PC-3 (cell line): ENCODE results near the gene PDYN. TPM values are rescaled to one million over a fixed set of nuclear protein-coding genes. Genes with fewer than 3 reads are reported as not detected.

Experiments
- ATAC-seq: fragments of 200-7000 bp; cut with Tn5 transposase; 2 replicates; pipeline ENCODE4 v1.9.1; 2020; ENCODE audit warnings: mild to moderate bottlenecking, moderate library complexity
- BruUV-seq: library from RNA; stranded (reverse); fragments of 400-500 nt; replicated peaks from 2 replicates; lab custom pipeline; 2021; lab: Mats Ljungman, UMichigan
- CTCF ChIA-PET: fragments of 300-600 bp; sonication (Branson Sonifier 250); formaldehyde crosslinking; loops from one replicate; lab custom pipeline; 2022; ENCODE audit warnings: antibody characterized with exemption; lab: Charles Lee
- POLR2A ChIA-PET: fragments of 300-600 bp; sonication (Branson Sonifier 250); formaldehyde crosslinking; loops from one replicate; lab custom pipeline; 2022; ENCODE audit warnings: antibody characterized with exemption; ENCODE audit not compliant: unreplicated experiment; lab: Charles Lee
- DNase-seq: peaks from one replicate; pipeline ENCODE4 v3.0.0-alpha.2; 2015
- H2AFZ ChIP-seq: fragments of 300-600 bp; sonication (generic); 2 replicates; pipeline ENCODE4 v1.6.0; 2016; ENCODE audit warnings: antibody characterized with exemption, low read length
- H3F3A ChIP-seq: fragments of 300-600 bp; sonication (generic); one replicate; pipeline ENCODE4 v1.6.0; 2017; ENCODE audit warnings: antibody characterized with exemption, low read length, control low read depth, mild to moderate bottlenecking; ENCODE audit not compliant: unreplicated experiment
- H3K27ac ChIP-seq: fragments of 300-600 bp; sonication (generic); 2 replicates; pipeline ENCODE4 v1.5.1; 2016; ENCODE audit warnings: mild to moderate bottlenecking, low read length
- H3K27me3 ChIP-seq: fragments of 300-600 bp; sonication (generic); 2 replicates; pipeline ENCODE4 v1.6.1; 2016; ENCODE audit warnings: low read length, mixed read lengths
- H3K36me3 ChIP-seq: fragments of 300-600 bp; sonication (generic); 2 replicates; pipeline ENCODE4 v1.6.1; 2016; ENCODE audit warnings: low read depth, mixed run types, low read length, mixed read lengths
- H3K4me1 ChIP-seq: fragments of 300-600 bp; sonication (generic); 2 replicates; pipeline ENCODE4 v1.5.1; 2016; ENCODE audit warnings: low read length; ENCODE audit not compliant: insufficient read depth
- H3K4me2 ChIP-seq: fragments of 300-600 bp; sonication (generic); 2 replicates; pipeline ENCODE4 v1.6.0; 2016; ENCODE audit warnings: low read length
- H3K4me3 ChIP-seq: fragments of 300-600 bp; sonication (generic); 2 replicates; pipeline ENCODE4 v1.5.1; 2016; ENCODE audit warnings: mild to moderate bottlenecking, low read length, mixed read lengths
- H3K79me2 ChIP-seq: fragments of 300-600 bp; sonication (generic); 2 replicates; pipeline ENCODE4 v1.6.1; 2017; ENCODE audit warnings: low read length, mixed read lengths
- H3K9ac ChIP-seq: fragments of 300-600 bp; sonication (generic); 2 replicates; pipeline ENCODE4 v1.6.0; 2016; ENCODE audit warnings: mild to moderate bottlenecking, low read length
- H3K9me2 ChIP-seq: fragments of 300-600 bp; sonication (generic); replicated peaks from 2 replicates; pipeline ENCODE4 v1.6.1; 2016; ENCODE audit warnings: mixed run types, low read length, mixed read lengths
- H3K9me3 ChIP-seq: fragments of 300-600 bp; sonication (generic); 2 replicates; pipeline ENCODE4 v1.6.1; 2016; ENCODE audit warnings: low read length, mixed read lengths
- H4K20me1 ChIP-seq: fragments of 300-600 bp; sonication (generic); 2 replicates; pipeline ENCODE4 v1.6.1; 2016; ENCODE audit warnings: low read length, mixed read lengths
- CTCF ChIP-seq: fragments of 300-600 bp; sonication (generic); conservative IDR thresholded peaks from 2 replicates; pipeline ENCODE4 v1.5.1; 2017; ENCODE audit warnings: antibody characterized with exemption, low read depth, mild to moderate bottlenecking, low read length
- EZH2 ChIP-seq: fragments of 300-600 bp; sonication (generic); IDR thresholded peaks from one replicate; pipeline ENCODE4 v1.6.1; 2017; ENCODE audit warnings: antibody characterized with exemption, mild to moderate bottlenecking, low read length; ENCODE audit not compliant: unreplicated experiment
- EZH2phosphoT487 ChIP-seq: fragments of 300-600 bp; sonication (generic); IDR thresholded peaks from 2 replicates; pipeline ENCODE4 v1.6.1; 2018; ENCODE audit warnings: mild to moderate bottlenecking, antibody characterized with exemption, low read length, borderline replicate concordance
- intact Hi-C: fragments of 100-400 bp; cut with micrococcal nuclease; formaldehyde crosslinking; loops from 2 replicates; pipeline ENCODE4 v1.9.0; 2023
- total RNA-seq: library from RNA; depleted of rRNA; stranded (reverse); fragments of >200 nt; gene quantifications from 2 replicates; pipeline ENCODE4 v1.2.3, GENCODE V29; 2014

PDYN gene
- total RNA-seq, 1 experiment from 2014 or later: not detected

GRCh38 chr20:1964061-1964460 lies 29.8 kb downstream of the PDYN start:
- H2AFZ ChIP-seq: no peak overlapping the region
- no peaks in the 10 kb centered on the region for H3K9me3 ChIP-seq
- H4K20me1 ChIP-seq: no peaks in the 10 kb centered on the region
- no peaks in the 10 kb centered on the region for H3F3A ChIP-seq
- ChIA-PET POLR2A (interaction anchor here (0.7 kb wide), 1 partner anchor 167 kb away, joined by 7 read pairs; no protein-coding TSS in a partner anchor), CTCF (interaction anchor here (0.6 kb wide), 1 partner anchor 208 kb away, joined by 3 read pairs; no protein-coding TSS in a partner anchor)
- no peak overlapping the region for H3K4me2 ChIP-seq
- H3K4me1 ChIP-seq: no peaks in the 10 kb centered on the region; the same call in 1 of the 2 replicates
- no peaks in the 10 kb centered on the region for H3K79me2 ChIP-seq
- no TSS peak for BruUV-seq
- DNase-seq (no peak), ATAC-seq (no peak)
- intact Hi-C loops: no loop called here
- H3K27me3 ChIP-seq: peaks cover 53% of the 10 kb centered on the region
- H3K9ac ChIP-seq: no peak overlapping the region
- TF ChIP-seq EZH2 (no peak), EZH2phosphoT487 (no peak), CTCF (no peak)
- no peaks in the 10 kb centered on the region for H3K9me2 ChIP-seq
- no peak overlapping the region for H3K4me3 ChIP-seq
- H3K27ac ChIP-seq: no peak overlapping the region
- no peaks in the 10 kb centered on the region for H3K36me3 ChIP-seq

GRCh38 chr20:1961374-1961773 lies 32.5 kb downstream of the PDYN start:
- H3K27ac ChIP-seq: no peak overlapping the region
- H4K20me1 ChIP-seq: no peaks in the 10 kb centered on the region
- H3F3A ChIP-seq: no peaks in the 10 kb centered on the region
- no TSS peak for BruUV-seq
- ATAC-seq (no peak), DNase-seq (no peak)
- ChIA-PET POLR2A (no interaction called here), CTCF (no interaction called here)
- H2AFZ ChIP-seq: no peak overlapping the region
- H3K27me3 ChIP-seq: peaks cover 47% of the 10 kb centered on the region
- TF ChIP-seq EZH2 (no peak), EZH2phosphoT487 (no peak), CTCF (no peak)
- no peak overlapping the region for H3K4me3 ChIP-seq
- H3K9ac ChIP-seq: no peak overlapping the region
- no peaks in the 10 kb centered on the region for H3K9me2 ChIP-seq
- no peaks in the 10 kb centered on the region for H3K79me2 ChIP-seq
- intact Hi-C loops: no loop called here
- H3K9me3 ChIP-seq: no peaks in the 10 kb centered on the region
- no peaks in the 10 kb centered on the region for H3K36me3 ChIP-seq
- no peaks in the 10 kb centered on the region; the same call in 1 of the 2 replicates for H3K4me1 ChIP-seq
- H3K4me2 ChIP-seq: no peak overlapping the region

GRCh38 chr20:1959156-1959555 lies 34.7 kb downstream of the PDYN start:
- no peaks in the 10 kb centered on the region for H3K36me3 ChIP-seq
- H2AFZ ChIP-seq: no peak overlapping the region
- intact Hi-C loops: no loop called here
- no peak overlapping the region for H3K27ac ChIP-seq
- ATAC-seq: no peak
- DNase-seq: no peak
- no peak overlapping the region for H3K4me2 ChIP-seq
- H3K9me2 ChIP-seq: no peaks in the 10 kb centered on the region
- no peaks in the 10 kb centered on the region for H3F3A ChIP-seq
- H3K27me3 ChIP-seq: peaks cover 46% of the 10 kb centered on the region
- H3K79me2 ChIP-seq: no peaks in the 10 kb centered on the region
- TF ChIP-seq EZH2 (no peak), EZH2phosphoT487 (no peak), CTCF (no peak)
- H3K4me3 ChIP-seq: no peak overlapping the region
- no peak overlapping the region for H3K9ac ChIP-seq
- H4K20me1 ChIP-seq: no peaks in the 10 kb centered on the region
- H3K4me1 ChIP-seq: no peaks in the 10 kb centered on the region
- no TSS peak for BruUV-seq
- ChIA-PET CTCF (no interaction called here), POLR2A (interaction anchor here (0.7 kb wide), 1 partner anchor 1699 kb away, joined by 8 read pairs; no protein-coding TSS in a partner anchor)
- no peaks in the 10 kb centered on the region for H3K9me3 ChIP-seq
